Neuronal stem cell (in vitro differentiated cells): ENCODE results near the gene BLTP1.

Source experiments
- DNase-seq: peaks from one replicate; pipeline ENCODE4 v3.0.0-alpha.2; 2013; ENCODE audit warnings: low spot score
- H2AFZ ChIP-seq: one replicate; pipeline ENCODE4 v1.6.1; 2013; ENCODE audit warnings: mild to moderate bottlenecking, low read length, inconsistent platforms
- H2AK5ac ChIP-seq: 2 replicates; pipeline ENCODE4 v1.6.1; 2013; ENCODE audit warnings: low read depth, mild to moderate bottlenecking, inconsistent platforms, low read length, moderate library complexity, mixed read lengths
- H2BK120ac ChIP-seq: 2 replicates; pipeline ENCODE4 v1.6.1; 2013; ENCODE audit warnings: low read depth, mild to moderate bottlenecking, inconsistent platforms, low read length, moderate library complexity, mixed read lengths
- H2BK12ac ChIP-seq: one replicate; pipeline ENCODE4 v1.6.1; 2013; ENCODE audit warnings: low read length, inconsistent platforms
- H2BK15ac ChIP-seq: 2 replicates; pipeline ENCODE4 v1.6.1; 2013; ENCODE audit warnings: mild to moderate bottlenecking, low read length, inconsistent platforms, mixed read lengths
- H2BK5ac ChIP-seq: one replicate; pipeline ENCODE4 v1.6.1; 2013; ENCODE audit warnings: inconsistent platforms, mild to moderate bottlenecking, low read length, moderate library complexity
- H3K14ac ChIP-seq: one replicate; pipeline ENCODE4 v1.6.1; 2013; ENCODE audit warnings: low read length, inconsistent platforms
- H3K18ac ChIP-seq: 2 replicates; pipeline ENCODE4 v1.6.1; 2013; ENCODE audit warnings: low read length, inconsistent platforms
- H3K23ac ChIP-seq: 2 replicates; pipeline ENCODE4 v1.6.1; 2013; ENCODE audit warnings: low read depth, mild to moderate bottlenecking, mixed read lengths, low read length, inconsistent platforms; ENCODE audit not compliant: poor library complexity
- H3K27ac ChIP-seq: replicated peaks from 3 replicates; pipeline ENCODE4 v1.5.1; 2013; ENCODE audit warnings: low read length, inconsistent platforms
- H3K27me3 ChIP-seq, 3 experiments: 2 replicates each; pipeline ENCODE4 v1.6.1; 2013; ENCODE audit warnings: low read length in 3 of 3, mild to moderate bottlenecking in 2 of 3, inconsistent platforms in 1 of 3, low read depth in 1 of 3, mixed read lengths in 1 of 3, moderate library complexity in 1 of 3; ENCODE audit not compliant: control insufficient read depth in 3 of 3, insufficient read depth in 3 of 3
- H3K36me3 ChIP-seq, 2 donors: replicated peaks in 1 of 2; 2 replicates each; pipeline ENCODE4 v1.6.1; 2013; ENCODE audit warnings: low read length in 2 of 2; ENCODE audit not compliant: control insufficient read depth in 2 of 2, insufficient read depth in 2 of 2
- H3K4ac ChIP-seq: 2 replicates; pipeline ENCODE4 v1.6.1; 2013; ENCODE audit warnings: inconsistent platforms, mild to moderate bottlenecking, low read length, moderate library complexity
- H3K4me1 ChIP-seq, 2 donors: 1 replicate in 1 of 2; 2 replicates in 1 of 2; pipeline ENCODE4 v1.6.1; 2013; ENCODE audit warnings: low read length in 2 of 2, low read depth in 1 of 2; ENCODE audit not compliant: control insufficient read depth in 2 of 2, insufficient read depth in 1 of 2
- H3K4me2 ChIP-seq: one replicate; pipeline ENCODE4 v1.6.1; 2013; ENCODE audit warnings: mild to moderate bottlenecking, low read length, inconsistent platforms; ENCODE audit not compliant: insufficient read depth, poor library complexity, severe bottlenecking
- H3K4me3 ChIP-seq, 2 donors: 2 replicates each; pipeline ENCODE4 v1.5.1; 2013; ENCODE audit warnings: low read length in 2 of 2, mild to moderate bottlenecking in 2 of 2, inconsistent platforms in 1 of 2, moderate library complexity in 1 of 2
- H3K79me1 ChIP-seq: one replicate; pipeline ENCODE4 v1.6.1; 2013; ENCODE audit warnings: low read depth, mild to moderate bottlenecking, inconsistent platforms, low read length, moderate library complexity
- H3K9ac ChIP-seq: one replicate; pipeline ENCODE4 v1.6.1; 2013; ENCODE audit warnings: mild to moderate bottlenecking, low read depth, low read length, inconsistent platforms; ENCODE audit not compliant: poor library complexity
- H3K9me3 ChIP-seq, 2 donors: replicated peaks in 1 of 2; 2 replicates each; pipeline versions ENCODE3 to v1.6.1; 2013; ENCODE audit warnings: low read length in 2 of 2, mild to moderate bottlenecking in 2 of 2, inconsistent platforms in 1 of 2, low read depth in 1 of 2, mixed read lengths in 1 of 2, moderate library complexity in 1 of 2; ENCODE audit not compliant: control insufficient read depth in 2 of 2, insufficient read depth in 1 of 2
- H4K8ac ChIP-seq: one replicate; pipeline ENCODE4 v1.6.1; 2013; ENCODE audit warnings: low read depth, mild to moderate bottlenecking, inconsistent platforms, low read length, moderate library complexity
- H4K91ac ChIP-seq: one replicate; pipeline ENCODE4 v1.6.1; 2013; ENCODE audit warnings: low read length, low read depth, mild to moderate bottlenecking, inconsistent platforms; ENCODE audit not compliant: poor library complexity
- WGBS, 2 donors: extraction: QIAGEN DNeasy Blood & Tissue Kit; methylation state at CpG; one replicate each; pipeline ENCODE4 v1.1.7; 2013; ENCODE audit warnings: missing lambda C conversion rate in 2 of 2, mixed read lengths in 1 of 2; ENCODE audit not compliant: insufficient read length in 2 of 2, insufficient replicate concordance in 1 of 2; ENCODE audit errors: extremely low coverage in 2 of 2; 5-methylcytosine and 5-hydroxymethylcytosine counted together

BLTP1 gene

DNA sequence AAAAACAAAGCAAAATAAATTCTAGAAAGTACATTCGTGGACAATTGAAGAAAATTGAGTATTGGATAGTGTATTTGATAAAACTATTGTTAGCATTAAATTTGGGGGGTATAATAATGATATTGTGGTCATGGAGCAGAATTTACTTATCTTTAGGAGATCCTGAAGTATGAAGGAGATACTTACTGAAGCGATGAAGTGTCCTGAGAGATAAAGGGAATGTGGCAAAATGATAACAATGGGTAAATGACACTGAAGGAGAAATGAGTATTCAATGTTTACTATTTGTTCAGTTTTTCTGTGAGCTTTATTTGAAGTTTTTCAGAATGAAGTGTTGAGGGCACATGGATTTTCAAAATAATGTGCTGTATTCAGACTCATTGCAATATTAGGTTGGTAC lies 30.0 kb upstream of the BLTP1 start:
- Histone ChIP-seq H2BK120ac (no peak overlapping the region), H4K91ac (no peak overlapping the region), H3K79me1 (no peaks in the 10 kb centered on the region), H3K27ac (no peak overlapping the region), H3K4me3 (no peak overlapping the region), H3K4me2 (no peak overlapping the region), H2BK5ac (no peak overlapping the region), H2BK15ac (no peak overlapping the region), H2AFZ (no peak overlapping the region), H3K4me1 (no peaks in the 10 kb centered on the region), H3K27me3 (no peaks in the 10 kb centered on the region), H3K36me3 (no peaks in the 10 kb centered on the region), H4K8ac (no peak overlapping the region), H3K14ac (no peak overlapping the region), H3K18ac (no peak overlapping the region), H2BK12ac (no peak overlapping the region), H3K4ac (no peak overlapping the region), H3K9me3 (no peaks in the 10 kb centered on the region), H3K9ac (no peak overlapping the region), H3K23ac (no peak overlapping the region), H2AK5ac (no peak overlapping the region)
- whole genome bisulfite sequencing, 2 donors: no CpG with 5 or more reads among the region's 2 CpGs
- no peak for DNase-seq

DNA sequence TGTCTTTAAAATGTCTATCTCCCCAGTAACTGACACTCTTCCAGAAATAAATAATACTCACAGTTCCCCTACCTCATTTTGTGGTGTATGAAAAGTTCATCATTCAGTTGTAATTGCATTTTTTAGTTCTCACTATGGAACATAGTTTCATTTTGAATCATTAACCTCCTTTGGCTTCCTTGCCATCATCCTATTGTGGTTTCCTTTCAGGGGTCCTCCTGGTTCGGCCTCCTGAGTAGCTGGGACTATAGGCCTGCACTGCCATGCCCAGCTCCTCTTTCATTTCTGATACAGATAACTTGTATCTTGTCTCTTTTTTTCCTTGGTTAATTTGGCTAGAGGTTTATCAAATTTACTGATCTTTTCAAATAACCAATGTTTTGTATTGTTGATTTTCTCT lies 23.1 kb upstream of the BLTP1 start:
- Histone ChIP-seq H3K9ac (no peak overlapping the region), H2AK5ac (no peak overlapping the region), H3K9me3 (no peaks in the 10 kb centered on the region), H2BK120ac (no peak overlapping the region), H3K27me3 (peaks cover 0 to 4% (median 0%) of the 10 kb centered on the region in 3 experiments), H3K18ac (no peak overlapping the region), H3K14ac (no peak overlapping the region), H4K8ac (no peak overlapping the region), H3K4ac (no peak overlapping the region), H2AFZ (no peak overlapping the region), H4K91ac (no peak overlapping the region), H2BK15ac (no peak overlapping the region), H3K27ac (no peak overlapping the region), H3K23ac (no peak overlapping the region), H3K36me3 (no peaks in the 10 kb centered on the region), H3K79me1 (no peaks in the 10 kb centered on the region), H2BK12ac (no peak overlapping the region), H3K4me3 (no peak overlapping the region), H3K4me2 (no peak overlapping the region), H2BK5ac (no peak overlapping the region), H3K4me1 (no peaks in the 10 kb centered on the region)
- no CpG with 5 or more reads among the region's 1 CpG for WGBS, 2 donors
- DNase-seq: no peak

DNA sequence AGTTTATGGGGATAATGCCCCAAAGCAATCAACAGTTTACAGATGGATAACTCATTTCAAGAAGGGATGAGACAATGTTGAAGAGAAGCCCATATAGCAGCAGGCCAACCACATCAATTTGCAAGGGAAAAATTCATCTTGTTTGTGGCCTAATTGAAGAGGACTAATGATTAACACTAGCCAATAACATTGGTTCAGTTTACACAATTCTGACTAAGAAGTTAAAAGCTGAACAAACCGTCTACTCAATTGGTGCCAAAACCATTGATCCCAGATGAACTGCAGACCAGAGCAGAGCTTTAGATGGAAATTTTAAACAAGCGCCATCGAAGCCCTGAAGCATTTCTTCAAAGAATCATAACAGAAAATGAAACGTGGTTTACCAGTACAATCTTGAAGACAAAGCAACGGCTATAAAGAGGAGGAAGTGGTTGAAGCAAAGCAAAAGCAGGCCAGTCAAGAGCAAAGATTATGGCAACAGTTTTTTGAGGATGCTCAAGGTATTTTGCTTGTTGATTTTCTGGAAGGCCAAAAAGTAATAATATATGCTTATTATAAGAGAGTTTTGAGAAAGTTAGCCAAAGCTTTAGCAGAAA lies 20.5 kb upstream of the BLTP1 start:
- Histone ChIP-seq H2BK12ac (no peak overlapping the region), H3K4me3 (no peak overlapping the region), H4K8ac (no peak overlapping the region), H3K27ac (no peak overlapping the region), H3K18ac (no peak overlapping the region), H3K14ac (no peak overlapping the region), H2AFZ (no peak overlapping the region), H2BK5ac (no peak overlapping the region), H3K27me3 (peaks cover 0 to 4% (median 0%) of the 10 kb centered on the region in 3 experiments), H3K79me1 (no peaks in the 10 kb centered on the region), H3K23ac (no peak overlapping the region), H2BK15ac (no peak overlapping the region), H3K9me3 (no peaks in the 10 kb centered on the region), H2AK5ac (no peak overlapping the region), H3K4ac (no peak overlapping the region), H3K4me1 (no peaks in the 10 kb centered on the region), H3K36me3 (no peaks in the 10 kb centered on the region), H3K4me2 (no peak overlapping the region), H4K91ac (no peak overlapping the region), H3K9ac (no peak overlapping the region), H2BK120ac (no peak overlapping the region)
- no CpG with 5 or more reads among the region's 5 CpGs for WGBS, 2 donors
- DNase-seq: no peak

DNA sequence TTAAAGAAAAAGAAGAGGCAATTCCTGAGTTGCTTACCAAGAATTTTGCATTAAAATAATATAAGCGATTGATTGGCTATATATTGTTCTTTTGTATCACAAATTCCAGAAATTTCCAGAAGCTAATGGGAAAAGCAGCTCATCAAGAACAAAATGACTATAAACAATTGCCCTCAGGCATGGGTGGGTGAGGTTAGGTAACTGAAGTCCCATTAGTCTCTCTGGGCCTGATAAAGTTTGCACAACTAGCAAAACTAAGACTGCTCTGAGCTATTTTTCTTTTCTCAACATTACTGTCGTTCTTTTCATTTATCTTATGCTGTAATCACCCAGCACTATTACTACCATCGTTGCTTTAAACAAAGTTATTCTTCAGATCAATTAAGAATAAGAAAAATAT lies 19.2 kb upstream of the BLTP1 start:
- Histone ChIP-seq H3K4ac (no peak overlapping the region), H2BK12ac (no peak overlapping the region), H3K79me1 (no peaks in the 10 kb centered on the region), H2BK15ac (no peak overlapping the region), H3K4me2 (no peak overlapping the region), H3K27me3 (peaks cover 0 to 4% (median 0%) of the 10 kb centered on the region in 3 experiments), H3K27ac (no peak overlapping the region), H3K4me3 (no peak overlapping the region), H3K18ac (no peak overlapping the region), H3K23ac (no peak overlapping the region), H2AK5ac (no peak overlapping the region), H4K91ac (no peak overlapping the region), H2AFZ (no peak overlapping the region), H2BK120ac (no peak overlapping the region), H3K9ac (no peak overlapping the region), H3K9me3 (no peaks in the 10 kb centered on the region), H4K8ac (no peak overlapping the region), H3K14ac (no peak overlapping the region), H3K36me3 (no peaks in the 10 kb centered on the region), H2BK5ac (no peak overlapping the region), H3K4me1 (no peaks in the 10 kb centered on the region)
- WGBS, 2 donors: no CpG with 5 or more reads among the region's 3 CpGs
- no peak for DNase-seq
